ENCODE data around the gene ZC3H4.

DNA sequence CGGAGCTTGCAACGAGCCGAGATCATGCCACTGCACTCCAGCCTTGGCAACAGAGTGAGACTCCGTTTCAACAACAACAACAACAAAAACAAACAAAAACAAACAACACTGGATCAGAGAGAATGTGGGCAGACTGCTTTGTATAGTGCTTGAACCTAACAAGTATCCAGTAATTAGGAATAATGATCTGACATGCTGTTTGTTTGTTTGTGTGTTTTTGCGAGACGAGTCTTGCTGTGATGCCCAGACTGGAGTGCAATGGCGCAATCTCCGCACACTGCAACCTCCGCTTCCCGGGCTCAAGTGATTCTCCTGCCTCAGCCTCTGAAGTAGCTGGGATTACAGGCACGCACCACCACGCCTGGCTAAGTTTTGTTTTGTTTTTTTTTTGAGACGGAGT is 31.1 kb upstream of the ZC3H4 start:
- no peak for TF ChIP-seq CTCF (conservative IDR thresholded peaks at IDR 0.05)
- no peak for TF ChIP-seq ZFX (IDR thresholded peaks at IDR 0.05)

Measured in C4-2B (cell line).